Fibroblast of the aortic adventitia (primary cell): ENCODE measurements around the gene NPTXR. TPM values are rescaled to one million over a fixed set of nuclear protein-coding genes. Genes with fewer than 3 reads are reported as not detected.

Source experiments
- DNase-seq: peaks from one replicate; pipeline ENCODE4 v3.0.0-alpha.2; 2010; ENCODE audit warnings: low read depth
- H3K4me3 ChIP-seq: 2 replicates; pipeline ENCODE4 v1.5.1; 2011; ENCODE audit warnings: low read depth, mild to moderate bottlenecking, control low read depth, low read length, moderate library complexity
- total RNA-seq: library from RNA; depleted of rRNA; stranded (reverse); fragments of >200 nt; gene quantifications from 2 replicates; pipeline ENCODE4 v1.2.3, GENCODE V29; 2012; ENCODE audit warnings: low replicate concordance
- TF ChIP-seq, protein P1 (sequence below): IDR thresholded peaks from 2 replicates; pipeline ENCODE4 v1.5.1; 2011; ENCODE audit warnings: mild to moderate bottlenecking, low read length, control low read depth, inconsistent platforms; ENCODE audit not compliant: insufficient read depth

Gene NPTXR
- total RNA-seq, 1 donor = 1.3 TPM

DNA sequence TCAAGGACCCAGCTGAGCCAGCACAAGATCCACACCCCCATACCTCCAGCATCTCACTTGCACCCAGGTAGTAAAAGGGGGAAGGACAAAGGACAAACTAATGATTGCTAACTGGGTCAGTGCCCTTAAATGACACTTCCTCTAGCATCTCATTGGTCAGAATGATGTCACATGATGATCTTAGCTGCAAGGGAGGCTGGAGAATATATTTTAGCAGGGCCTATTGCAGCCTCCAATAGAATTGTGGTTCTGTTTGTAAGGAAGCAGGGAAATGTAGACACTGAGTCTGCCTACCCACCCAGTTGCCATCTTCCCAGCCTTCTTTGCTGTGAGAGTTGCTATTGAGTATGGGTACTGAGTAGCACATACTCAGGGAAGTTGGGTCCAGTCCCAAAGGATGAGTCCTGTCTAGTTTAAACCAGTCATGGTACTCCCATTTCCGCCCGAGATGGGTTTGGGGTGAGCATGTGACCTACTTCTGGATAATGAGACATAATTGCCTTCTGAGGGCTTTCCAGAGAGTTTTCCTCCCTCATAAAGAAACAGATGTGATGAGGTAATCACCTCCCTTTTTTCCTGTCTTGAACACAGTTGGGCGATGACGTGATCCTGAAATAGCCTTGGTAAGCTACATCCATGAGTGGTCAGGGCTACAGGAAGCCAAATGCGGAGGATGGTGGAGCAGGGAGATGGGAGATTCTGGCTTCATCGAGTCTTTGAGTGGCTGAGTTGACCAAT is 44.4 kb downstream of the NPTXR start:
- TF ChIP-seq, protein P1, sequence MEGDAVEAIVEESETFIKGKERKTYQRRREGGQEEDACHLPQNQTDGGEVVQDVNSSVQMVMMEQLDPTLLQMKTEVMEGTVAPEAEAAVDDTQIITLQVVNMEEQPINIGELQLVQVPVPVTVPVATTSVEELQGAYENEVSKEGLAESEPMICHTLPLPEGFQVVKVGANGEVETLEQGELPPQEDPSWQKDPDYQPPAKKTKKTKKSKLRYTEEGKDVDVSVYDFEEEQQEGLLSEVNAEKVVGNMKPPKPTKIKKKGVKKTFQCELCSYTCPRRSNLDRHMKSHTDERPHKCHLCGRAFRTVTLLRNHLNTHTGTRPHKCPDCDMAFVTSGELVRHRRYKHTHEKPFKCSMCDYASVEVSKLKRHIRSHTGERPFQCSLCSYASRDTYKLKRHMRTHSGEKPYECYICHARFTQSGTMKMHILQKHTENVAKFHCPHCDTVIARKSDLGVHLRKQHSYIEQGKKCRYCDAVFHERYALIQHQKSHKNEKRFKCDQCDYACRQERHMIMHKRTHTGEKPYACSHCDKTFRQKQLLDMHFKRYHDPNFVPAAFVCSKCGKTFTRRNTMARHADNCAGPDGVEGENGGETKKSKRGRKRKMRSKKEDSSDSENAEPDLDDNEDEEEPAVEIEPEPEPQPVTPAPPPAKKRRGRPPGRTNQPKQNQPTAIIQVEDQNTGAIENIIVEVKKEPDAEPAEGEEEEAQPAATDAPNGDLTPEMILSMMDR = no peak
- DNase-seq = peak; percentile 10
- no peak overlapping the region for H3K4me3 ChIP-seq

DNA sequence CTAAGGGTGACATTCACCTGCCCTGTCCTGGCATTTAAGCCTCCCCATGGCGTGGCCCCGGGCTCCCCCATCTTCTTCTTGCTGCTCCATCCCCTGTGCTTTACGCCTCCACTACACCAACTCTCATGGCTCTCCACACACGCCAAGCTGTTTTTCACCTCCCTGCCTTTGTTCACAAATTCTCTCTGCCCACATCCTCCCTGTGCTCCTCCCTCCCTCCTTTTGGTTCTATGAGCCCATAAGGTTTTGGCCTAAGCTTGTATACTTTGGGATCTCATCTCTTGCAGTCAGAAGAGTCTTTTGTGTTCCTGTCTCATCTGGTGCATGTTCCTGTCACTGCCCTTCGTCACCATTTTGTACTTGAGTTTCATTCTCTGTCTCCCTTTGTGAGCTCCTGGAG is 45.3 kb downstream of the NPTXR start:
- H3K4me3 ChIP-seq = no peak overlapping the region
- TF ChIP-seq, protein P1 = no peak
- no peak for DNase-seq

- TF ChIP-seq, protein P1 = no peak
- no peak overlapping the region for H3K4me3 ChIP-seq
- peak; percentile 20 for DNase-seq
Observed at GRCh38 chr22:38796262-38796957, 47.4 kb downstream of the NPTXR start.

- DNase-seq = no peak
- TF ChIP-seq, protein P1 = no peak
- H3K4me3 ChIP-seq = no peak overlapping the region
Observed at GRCh38 chr22:38795569-38795968, 48.3 kb downstream of the NPTXR start.

DNA sequence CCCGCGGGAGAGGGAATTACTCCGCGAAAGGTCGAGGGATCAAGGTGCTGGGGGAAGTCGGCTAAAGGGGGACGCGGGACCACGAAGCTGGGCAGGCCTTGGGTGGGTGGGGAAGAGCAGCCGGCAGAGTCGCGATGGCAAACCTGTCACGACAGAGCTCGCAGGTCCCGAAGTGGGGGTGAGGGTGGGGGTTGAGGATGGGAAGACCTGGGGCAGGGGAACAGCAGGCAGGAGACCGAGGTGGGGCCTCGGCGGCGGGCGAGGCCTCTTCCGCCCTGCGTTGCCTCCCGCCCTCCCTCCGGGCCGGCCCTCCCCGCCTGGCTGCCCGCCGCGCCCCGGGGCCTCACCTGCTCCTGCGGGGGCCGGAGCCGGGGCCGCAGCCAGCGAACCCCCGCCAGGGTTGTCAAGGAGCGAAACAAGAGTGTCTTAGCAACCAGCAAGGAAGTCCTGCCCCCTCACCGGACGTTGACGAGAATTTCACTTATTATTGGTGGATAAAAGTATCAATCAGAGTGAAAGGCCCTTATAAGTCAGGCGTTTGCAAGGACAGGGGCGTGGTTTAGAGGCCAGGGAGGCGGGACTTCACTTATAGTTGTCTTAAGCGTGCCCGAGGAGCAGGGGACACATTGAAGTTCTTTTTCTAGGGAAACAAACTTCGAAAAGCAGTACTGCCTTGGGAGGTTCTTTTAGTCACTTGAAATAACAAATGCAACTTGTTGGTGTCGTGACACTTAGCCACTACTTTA is 49.9 kb downstream of the NPTXR start, which contains the start of gene DNAL4:
TSS of gene DNAL4 (minus strand) at position 423 of the 746 bp plus-strand sequence. CDS start 11,412 bp downstream, outside the sequence.
- DNase-seq = peak; percentile 99
- TF ChIP-seq, protein P1 = no peak

DNA sequence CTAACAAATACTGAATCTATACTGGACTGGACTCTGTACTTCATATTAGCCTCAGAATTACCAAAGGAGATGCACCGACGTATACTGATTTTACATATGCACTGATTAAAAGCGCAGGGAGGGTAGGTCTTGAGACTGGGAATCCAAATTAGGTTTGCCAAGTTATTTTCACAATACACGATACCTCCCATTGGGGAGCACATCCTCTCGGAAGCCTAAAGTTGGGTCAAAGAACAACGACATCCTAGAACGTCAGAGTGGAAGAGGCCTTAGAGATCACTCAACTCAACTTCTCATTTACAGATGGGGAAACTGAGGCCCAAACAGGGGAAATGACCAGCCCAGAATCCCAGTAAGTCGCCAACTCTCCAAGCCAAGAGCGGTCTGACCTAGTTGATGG is 50.5 kb downstream of the NPTXR start:
- H3K4me3 ChIP-seq = peak overlapping the region; percentile 94
- TF ChIP-seq, protein P1 = no peak
- DNase-seq = peak; percentile 5

More for the DNA sequence above, 49.9 kb downstream of the NPTXR start, which contains the start of gene DNAL4:
- H3K4me3 ChIP-seq = peak within 1 kb of the TSS; percentile 94
